BLaER1 (cell line): ENCODE results near the gene SCGB1D4.

ENCODE experiments used
- H3K27ac ChIP-seq: shearing (Covaris generic); formaldehyde crosslinking; 2 replicates; pipeline ENCODE4 v1.8.1; 2022
- H3K27me3 ChIP-seq: shearing (Covaris generic); formaldehyde crosslinking; 2 replicates; pipeline ENCODE4 v1.8.1; 2022
- H3K36me3 ChIP-seq: shearing (Covaris generic); formaldehyde crosslinking; 2 replicates; pipeline ENCODE4 v1.8.1; 2022
- H3K4me1 ChIP-seq: shearing (Covaris generic); formaldehyde crosslinking; 2 replicates; pipeline ENCODE4 v1.8.1; 2022
- H3K4me2 ChIP-seq: shearing (Covaris generic); formaldehyde crosslinking; 2 replicates; pipeline ENCODE4 v1.8.1; 2022
- H3K4me3 ChIP-seq: shearing (Covaris generic); formaldehyde crosslinking; 2 replicates; pipeline ENCODE4 v1.8.1; 2022
- H3K9ac ChIP-seq: shearing (Covaris generic); formaldehyde crosslinking; 2 replicates; pipeline ENCODE4 v1.8.1; 2022
- H3K9me3 ChIP-seq: shearing (Covaris generic); formaldehyde crosslinking; 2 replicates; pipeline ENCODE4 v1.8.1; 2022
- H4K20me1 ChIP-seq: shearing (Covaris generic); formaldehyde crosslinking; 2 replicates; pipeline ENCODE4 v1.8.1; 2022
- Cebpa-rat ChIP-seq: shearing (Covaris generic); IDR thresholded peaks from 2 replicates; pipeline ENCODE4 v1.8.1; 2022

SCGB1D4 gene

GRCh38 chr11:62256281-62256680 is 42.6 kb downstream of the SCGB1D4 start:
- no peaks in the 10 kb centered on the region for H4K20me1 ChIP-seq
- H3K36me3 ChIP-seq, result no peaks in the 10 kb centered on the region
- H3K4me2 ChIP-seq, result no peak overlapping the region
- H3K9ac ChIP-seq, result no peak overlapping the region
- H3K27ac ChIP-seq, result no peak overlapping the region
- H3K9me3 ChIP-seq, result peaks cover 29% of the 10 kb centered on the region
- TF ChIP-seq Cebpa-rat, result no peak
- H3K27me3 ChIP-seq, result no peaks in the 10 kb centered on the region
- H3K4me1 ChIP-seq, result no peaks in the 10 kb centered on the region
- H3K4me3 ChIP-seq, result no peak overlapping the region

- Histone ChIP-seq H3K4me2 (no peak overlapping the region), H3K9ac (no peak overlapping the region), H3K27me3 (no peaks in the 10 kb centered on the region), H3K4me3 (no peak overlapping the region), H3K9me3 (peaks cover 42% of the 10 kb centered on the region), H4K20me1 (no peaks in the 10 kb centered on the region), H3K27ac (no peak overlapping the region), H3K36me3 (no peaks in the 10 kb centered on the region), H3K4me1 (no peaks in the 10 kb centered on the region)
- TF ChIP-seq Cebpa-rat, result no peak
These were observed 44.8 kb downstream of the SCGB1D4 start for GRCh38 chr11:62253999-62254542.

GRCh38 chr11:62251698-62252097 is 47.2 kb downstream of the SCGB1D4 start:
- peaks cover 42% of the 10 kb centered on the region for H3K9me3 ChIP-seq
- H3K4me3 ChIP-seq, result no peak overlapping the region
- H4K20me1 ChIP-seq, result no peaks in the 10 kb centered on the region
- TF ChIP-seq Cebpa-rat, result no peak
- no peak overlapping the region for H3K4me2 ChIP-seq
- peaks cover 15% of the 10 kb centered on the region for H3K4me1 ChIP-seq
- no peak overlapping the region for H3K27ac ChIP-seq
- H3K9ac ChIP-seq, result no peak overlapping the region
- H3K27me3 ChIP-seq, result no peaks in the 10 kb centered on the region
- H3K36me3 ChIP-seq, result no peaks in the 10 kb centered on the region
